H1 (cell line): ENCODE data around the gene TMCO1. TPM values are rescaled to one million over a fixed set of nuclear protein-coding genes. Genes with fewer than 3 reads are reported as not detected.

Source experiments
- CTCF ChIA-PET: fragments of 300-600 bp; sonication (Branson Sonifier 250); formaldehyde crosslinking; loops from one replicate; lab custom pipeline; 2021; ENCODE audit not compliant: partially characterized antibody; lab: Charles Lee
- POLR2A ChIA-PET: fragments of 300-600 bp; sonication (Branson Sonifier 250); formaldehyde crosslinking; loops from one replicate; lab custom pipeline; 2021; ENCODE audit warnings: inconsistent platforms; ENCODE audit not compliant: partially characterized antibody; lab: Charles Lee
- DNase-seq, 2 experiments: peaks; one replicate each; pipeline versions ENCODE4 v3.0.0 to v3.0.0-alpha.2; 2010 to 2022; ENCODE audit warnings: low spot score in 2 of 2, low read depth in 1 of 2, mixed read lengths in 1 of 2
- FAIRE-seq: peaks from 2 replicates; lab custom pipeline; 2011; peaks lifted over from hg19 to GRCh38; lab: Jason Lieb, UNC
- H2AFZ ChIP-seq: 2 replicates; pipeline ENCODE4 v1.8.1; 2012; ENCODE audit warnings: low read length, inconsistent platforms
- H2AK5ac ChIP-seq: 2 replicates; pipeline ENCODE4 v1.6.1; 2013; ENCODE audit warnings: low read depth, low read length
- H2BK120ac ChIP-seq: replicated peaks from 2 replicates; pipeline ENCODE3; 2013; ENCODE audit warnings: low read depth, low read length, inconsistent platforms
- H2BK12ac ChIP-seq: 2 replicates; pipeline ENCODE4 v1.6.1; 2013; ENCODE audit warnings: low read depth, low read length
- H2BK15ac ChIP-seq: 2 replicates; pipeline ENCODE4 v1.6.1; 2013; ENCODE audit warnings: low read length
- H2BK20ac ChIP-seq: 2 replicates; pipeline ENCODE4 v1.6.1; 2013; ENCODE audit warnings: low read length
- H2BK5ac ChIP-seq: 2 replicates; pipeline ENCODE4 v1.6.1; 2013; ENCODE audit warnings: low read depth, low read length
- H3K14ac ChIP-seq: 2 replicates; pipeline ENCODE4 v1.6.1; 2013; ENCODE audit warnings: inconsistent platforms; ENCODE audit not compliant: insufficient read length
- H3K18ac ChIP-seq: 2 replicates; pipeline ENCODE4 v1.6.1; 2013; ENCODE audit warnings: low read length; ENCODE audit errors: extremely low read depth
- H3K23ac ChIP-seq: 2 replicates; pipeline ENCODE4 v1.6.1; 2013; ENCODE audit warnings: inconsistent platforms; ENCODE audit not compliant: insufficient read length
- H3K23me2 ChIP-seq: 2 replicates; pipeline ENCODE4 v1.6.1; 2013; ENCODE audit warnings: low read depth, low read length
- H3K27ac ChIP-seq: 2 replicates; pipeline ENCODE4 v1.6.1; 2011; ENCODE audit warnings: low read depth, low read length, inconsistent platforms
- H3K27me3 ChIP-seq, 4 experiments: replicated peaks in 1 of 4; 1 replicate in 1 of 4; 2 replicates in 3 of 4; pipeline versions ENCODE4 v1.6.1 to v1.8.1; 2011 to 2013; ENCODE audit warnings: low read length in 3 of 4, mild to moderate bottlenecking in 3 of 4, inconsistent platforms in 2 of 4, mixed read lengths in 2 of 4, moderate library complexity in 1 of 4; ENCODE audit not compliant: control insufficient read depth in 3 of 4, insufficient read depth in 3 of 4; ENCODE audit errors: extremely low read depth in 1 of 4
- H3K36me3 ChIP-seq, 4 experiments: 2 replicates each; pipeline versions ENCODE4 v1.6.1 to v1.8.1; 2011 to 2013; ENCODE audit warnings: mild to moderate bottlenecking in 4 of 4, low read length in 3 of 4, moderate library complexity in 2 of 4, control low read depth in 1 of 4, inconsistent platforms in 1 of 4; ENCODE audit not compliant: insufficient read depth in 4 of 4, control insufficient read depth in 2 of 4
- H3K4ac ChIP-seq: replicated peaks from 2 replicates; pipeline ENCODE3; 2013; ENCODE audit warnings: low read length, low read depth, mixed read lengths, inconsistent platforms; ENCODE audit not compliant: insufficient read length
- H3K4me1 ChIP-seq, 4 experiments: replicated peaks in 1 of 4; 1 replicate in 1 of 4; 2 replicates in 3 of 4; pipeline versions ENCODE4 v1.6.1 to v1.8.1; 2011 to 2013; ENCODE audit warnings: low read length in 3 of 4, inconsistent platforms in 2 of 4, mixed read lengths in 1 of 4; ENCODE audit not compliant: insufficient read depth in 4 of 4, control insufficient read depth in 3 of 4
- H3K4me2 ChIP-seq, 2 experiments: 2 replicates each; pipeline versions ENCODE4 v1.6.1 to v1.8.1; 2011 to 2013; ENCODE audit warnings: low read depth in 2 of 2, low read length in 2 of 2, control low read depth in 1 of 2, inconsistent platforms in 1 of 2, mild to moderate bottlenecking in 1 of 2; ENCODE audit not compliant: insufficient read depth in 1 of 2
- H3K4me3 ChIP-seq, 4 experiments: fragments of 200-600, 300-600 bp in 1 of 4; sonication (generic), shearing (Covaris generic), sonication (Bioruptor Twin) in 1 of 4; 2 replicates each; pipeline versions ENCODE4 v1.5.1 to v1.8.1; 2011 to 2016; ENCODE audit warnings: low read length in 4 of 4, low read depth in 3 of 4, control low read depth in 2 of 4, inconsistent platforms in 2 of 4, mild to moderate bottlenecking in 2 of 4, mixed read lengths in 1 of 4, moderate library complexity in 1 of 4; ENCODE audit not compliant: insufficient read depth in 2 of 4; ENCODE audit errors: extremely low read depth in 1 of 4
- H3K56ac ChIP-seq: replicated peaks from 2 replicates; pipeline ENCODE3; 2013; ENCODE audit warnings: low read depth, mild to moderate bottlenecking, mixed read lengths, low read length, inconsistent platforms; ENCODE audit not compliant: insufficient read length
- H3K79me1 ChIP-seq: 2 replicates; pipeline ENCODE4 v1.6.1; 2013; ENCODE audit warnings: low read depth, low read length, control low read depth
- H3K79me2 ChIP-seq, 2 experiments: 2 replicates each; pipeline versions ENCODE4 v1.6.1 to v1.8.1; 2012 to 2013; ENCODE audit warnings: low read length in 2 of 2, mild to moderate bottlenecking in 2 of 2, inconsistent platforms in 1 of 2; ENCODE audit not compliant: insufficient read depth in 2 of 2, control insufficient read depth in 1 of 2
- H3K9ac ChIP-seq, 4 experiments: replicated peaks in 1 of 4; 1 replicate in 1 of 4; 2 replicates in 3 of 4; pipeline versions ENCODE4 v1.6.1 to v1.8.1; 2011 to 2013; ENCODE audit warnings: low read depth in 3 of 4, low read length in 3 of 4, control low read depth in 2 of 4, mild to moderate bottlenecking in 2 of 4, moderate library complexity in 2 of 4, inconsistent platforms in 1 of 4; ENCODE audit errors: extremely low read depth in 1 of 4
- H3K9me3 ChIP-seq, 2 experiments: 2 replicates each; pipeline versions ENCODE4 v1.6.1 to v1.8.1; 2012 to 2013; ENCODE audit warnings: mild to moderate bottlenecking in 2 of 2, moderate library complexity in 2 of 2, control low read depth in 1 of 2, inconsistent platforms in 1 of 2, low read depth in 1 of 2, low read length in 1 of 2, mixed read lengths in 1 of 2; ENCODE audit not compliant: insufficient read depth in 2 of 2
- H4K20me1 ChIP-seq, 2 experiments: replicated peaks in 1 of 2; 2 replicates each; pipeline versions ENCODE3 to v1.8.1; 2011 to 2013; ENCODE audit warnings: inconsistent platforms in 2 of 2, low read length in 2 of 2, mild to moderate bottlenecking in 1 of 2; ENCODE audit not compliant: insufficient read depth in 2 of 2, control insufficient read depth in 1 of 2
- H4K5ac ChIP-seq: 2 replicates; pipeline ENCODE4 v1.6.1; 2013; ENCODE audit warnings: low read length, low read depth, mixed read lengths, inconsistent platforms; ENCODE audit not compliant: insufficient read length
- H4K8ac ChIP-seq: 2 replicates; pipeline ENCODE4 v1.8.0; 2013; ENCODE audit warnings: mild to moderate bottlenecking, moderate library complexity, low read length, inconsistent platforms; ENCODE audit not compliant: insufficient read depth; ENCODE audit errors: extremely low read depth
- H4K91ac ChIP-seq: replicated peaks from 2 replicates; pipeline ENCODE3; 2013; ENCODE audit warnings: low read length, mixed read lengths, inconsistent platforms; ENCODE audit not compliant: insufficient read length
- CTCF ChIP-seq, 3 experiments: IDR thresholded peaks; 1 replicate in 2 of 3; 2 replicates in 1 of 3; pipeline versions ENCODE4 v1.5.1 to v1.6.1; 2011; ENCODE audit warnings: low read length in 3 of 3, mild to moderate bottlenecking in 3 of 3, inconsistent platforms in 2 of 3, low read depth in 1 of 3, moderate library complexity in 1 of 3; ENCODE audit not compliant: insufficient read depth in 1 of 3; ENCODE audit errors: control extremely low read depth in 1 of 3
- RFX5 ChIP-seq: IDR thresholded peaks from 2 replicates; pipeline ENCODE4 v1.6.1; 2011; ENCODE audit warnings: low read depth, low read length, improper control_type of control experiment, borderline replicate concordance
- RNF2 ChIP-seq: fragments of 200-900, 300-1000 bp; sonication (generic); IDR thresholded peaks from 2 replicates; pipeline ENCODE4 v1.7.1; 2016; ENCODE audit warnings: borderline replicate concordance, low read depth, mild to moderate bottlenecking, antibody characterized with exemption, low read length; ENCODE audit not compliant: poor library complexity, severe bottlenecking; ENCODE audit errors: missing control alignments
- SP1 ChIP-seq: IDR thresholded peaks from 2 replicates; pipeline ENCODE4 v1.6.1; 2011; ENCODE audit warnings: low read depth, low read length
- SP4 ChIP-seq: IDR thresholded peaks from 2 replicates; pipeline ENCODE4 v1.6.1; 2012; ENCODE audit warnings: low read length, inconsistent platforms
- YY1 ChIP-seq: IDR thresholded peaks from 2 replicates; pipeline ENCODE4 v1.6.1; 2011; ENCODE audit warnings: low read depth, mild to moderate bottlenecking, low read length
- WGBS, 2 experiments: shearing (Covaris generic) in 1 of 2; methylation state at CpG; one replicate each; pipeline versions ENCODE4 v1.1.6 to v1.1.7; 2013 to 2015; ENCODE audit warnings: low lambda C conversion rate in 2 of 2, mixed read lengths in 2 of 2, inconsistent platforms in 1 of 2, low coverage in 1 of 2, missing lambda C conversion rate in 1 of 2; ENCODE audit not compliant: insufficient replicate concordance in 2 of 2, insufficient coverage in 1 of 2, insufficient read length in 1 of 2; ENCODE audit errors: extremely low coverage in 1 of 2, missing lambda C conversion rate in 1 of 2; 5-methylcytosine and 5-hydroxymethylcytosine counted together
- polyA plus RNA-seq, 7 experiments: library from polyadenylated mRNA; depleted of rRNA in 3 of 7; stranded (reverse) in 5 of 7; unstranded in 2 of 7; fragments of >200 nt in 5 of 7; fragments of 200-250 nt in 2 of 7; gene quantifications; 1 replicate in 5 of 7; 2 replicates in 1 of 7; 4 replicates in 1 of 7; pipeline versions ENCODE4 v1.2.1 to v1.2.3, GENCODE V29; 2011 to 2013; ENCODE audit warnings: missing spikeins in 2 of 7, mixed read lengths in 2 of 7
- total RNA-seq: library from RNA; stranded (reverse); fragmentation: NEBNext Ultra II Directional; extraction: Animal tissue kit (Norgen Biotek cat#: 25700); gene quantifications from 2 replicates; pipeline ENCODE4 v1.2.1, GENCODE V29; 2021
- TF ChIP-seq, protein P1 (sequence below): IDR thresholded peaks from 2 replicates; pipeline ENCODE4 v1.6.1; 2012; ENCODE audit warnings: inconsistent platforms
- TF ChIP-seq, protein P2 (sequence below): IDR thresholded peaks from 2 replicates; pipeline ENCODE4 v1.6.1; 2012; ENCODE audit warnings: low read length, inconsistent platforms

The TMCO1 gene
- total and polyA plus RNA-seq, 2 of the 8 experiments (the other 6 are each of a cell fraction or from before 2014, with no cell fraction given): 61.6 to 63.8 TPM

GRCh38 chr1:165816826-165817497 is 48.3 kb upstream of the TMCO1 start:
- Histone ChIP-seq H3K9ac (no peak overlapping the region), H2BK120ac (no peak overlapping the region), H3K23me2 (no peaks in the 10 kb centered on the region), H3K4me1 (no peaks in the 10 kb centered on the region), H2BK20ac (no peak overlapping the region), H3K23ac (no peak overlapping the region), H3K36me3 (no peaks in the 10 kb centered on the region), H3K14ac (no peak overlapping the region), H3K4me2 (no peak overlapping the region), H4K91ac (no peak overlapping the region), H3K27me3 (no peaks in the 10 kb centered on the region), H3K27ac (no peak overlapping the region), H3K4ac (no peak overlapping the region), H3K79me2 (no peaks in the 10 kb centered on the region), H2BK12ac (no peak overlapping the region), H3K4me3 (no peak overlapping the region), H4K20me1 (no peaks in the 10 kb centered on the region), H2BK15ac (no peak overlapping the region), H2BK5ac (no peak overlapping the region), H3K18ac (no peak overlapping the region), H2AFZ (no peak overlapping the region), H3K79me1 (no peaks in the 10 kb centered on the region), H2AK5ac (no peak overlapping the region), H3K56ac (no peak overlapping the region), H4K8ac (no peak overlapping the region), H4K5ac (no peak overlapping the region), H3K9me3 (no peaks in the 10 kb centered on the region)
- DNase-seq (no peak), FAIRE-seq (no peak)
- 87% methylated on average over 9 of the region's 13 CpGs; no CpG with 5 or more reads in 1 of the 2 experiments for WGBS, 2 experiments
- ChIA-PET POLR2A (interaction anchor here (1.1 to 2.4 kb wide), 2 partner anchors 9 to 12 kb away, joined by 4 to 12 read pairs; no protein-coding TSS in a partner anchor), CTCF (interaction anchor here (0.6 kb wide), 2 partner anchors 205 to 618 kb away, joined by 3 read pairs; no protein-coding TSS in a partner anchor)
- TF ChIP-seq CTCF (IDR thresholded peaks at IDR 0.05; ENCODE audit: control extremely low read depth in 1 of 3, insufficient read depth in 1 of 3, low read depth in 1 of 3, low read length in 3 of 3) (no peak), SP4 (no peak), RFX5 (no peak), RNF2 (no peak), SP1 (no peak), YY1 (no peak)
- TF ChIP-seq, protein P1, sequence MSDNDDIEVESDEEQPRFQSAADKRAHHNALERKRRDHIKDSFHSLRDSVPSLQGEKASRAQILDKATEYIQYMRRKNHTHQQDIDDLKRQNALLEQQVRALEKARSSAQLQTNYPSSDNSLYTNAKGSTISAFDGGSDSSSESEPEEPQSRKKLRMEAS: no peak
- TF ChIP-seq, protein P2, sequence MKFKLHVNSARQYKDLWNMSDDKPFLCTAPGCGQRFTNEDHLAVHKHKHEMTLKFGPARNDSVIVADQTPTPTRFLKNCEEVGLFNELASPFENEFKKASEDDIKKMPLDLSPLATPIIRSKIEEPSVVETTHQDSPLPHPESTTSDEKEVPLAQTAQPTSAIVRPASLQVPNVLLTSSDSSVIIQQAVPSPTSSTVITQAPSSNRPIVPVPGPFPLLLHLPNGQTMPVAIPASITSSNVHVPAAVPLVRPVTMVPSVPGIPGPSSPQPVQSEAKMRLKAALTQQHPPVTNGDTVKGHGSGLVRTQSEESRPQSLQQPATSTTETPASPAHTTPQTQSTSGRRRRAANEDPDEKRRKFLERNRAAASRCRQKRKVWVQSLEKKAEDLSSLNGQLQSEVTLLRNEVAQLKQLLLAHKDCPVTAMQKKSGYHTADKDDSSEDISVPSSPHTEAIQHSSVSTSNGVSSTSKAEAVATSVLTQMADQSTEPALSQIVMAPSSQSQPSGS: no peak
